OCI-LY3 (cell line): ENCODE results near the gene ABI2.
A peak's percentile ranks its signal among the peaks of the same experiment; 100 is the strongest.

Experiments
- H2AFZ ChIP-seq: fragments of 200-600, 300-600 bp; shearing (Covaris generic); 2 replicates; pipeline ENCODE4 v1.6.0; 2014; ENCODE audit warnings: antibody characterized with exemption, low read depth, low read length
- H3K27ac ChIP-seq: fragments of 200-600, 300-600 bp; sonication (generic); 2 replicates; pipeline ENCODE4 v1.5.1; 2014; ENCODE audit warnings: mild to moderate bottlenecking, low read length, moderate library complexity, mixed read lengths
- H3K27me3 ChIP-seq: fragments of 200-600, 300-600 bp; sonication (generic); 2 replicates; pipeline ENCODE4 v1.6.1; 2014; ENCODE audit warnings: low read depth, low read length, mixed read lengths
- H3K36me3 ChIP-seq: fragments of 200-600, 300-600 bp; sonication (generic); replicated peaks from 2 replicates; pipeline ENCODE3; 2014; ENCODE audit warnings: low read depth, low read length, mixed read lengths
- H3K4me1 ChIP-seq: fragments of 300-600, 200-600 bp; sonication (generic); 2 replicates; pipeline ENCODE4 v1.6.1; 2014; ENCODE audit warnings: low read length, mixed read lengths
- H3K4me2 ChIP-seq: fragments of 200-600, 300-600 bp; sonication (generic); 2 replicates; pipeline ENCODE4 v1.6.1; 2014; ENCODE audit warnings: low read length, mixed read lengths
- H3K4me3 ChIP-seq: fragments of 300-600, 200-600 bp; sonication (generic); 2 replicates; pipeline ENCODE4 v1.5.1; 2014; ENCODE audit warnings: antibody characterized with exemption, mild to moderate bottlenecking, low read length, moderate library complexity
- H3K79me2 ChIP-seq: fragments of 300-600, 200-600 bp; shearing (Covaris generic); 2 replicates; pipeline ENCODE4 v1.6.1; 2014; ENCODE audit warnings: mild to moderate bottlenecking, low read length, mixed read lengths
- H3K9ac ChIP-seq: fragments of 300-600, 200-600 bp; shearing (Covaris generic); 2 replicates; pipeline ENCODE4 v1.6.0; 2014; ENCODE audit warnings: mild to moderate bottlenecking, low read length, moderate library complexity
- H3K9me3 ChIP-seq: fragments of 200-600, 300-600 bp; shearing (Covaris generic); 2 replicates; pipeline ENCODE4 v1.6.1; 2014; ENCODE audit warnings: low read length, mixed read lengths; ENCODE audit not compliant: insufficient read depth
- H4K20me1 ChIP-seq: fragments of 200-600, 300-600 bp; sonication (generic); 2 replicates; pipeline ENCODE4 v1.6.1; 2016; ENCODE audit warnings: low read length, mixed read lengths; ENCODE audit not compliant: insufficient read depth
- EZH2phosphoT487 ChIP-seq: fragments of 200-600 bp; shearing (Covaris generic); IDR thresholded peaks from 2 replicates; pipeline ENCODE4 v1.6.1; 2018; ENCODE audit warnings: antibody characterized with exemption, mixed run types, low read depth
- TF ChIP-seq, protein P1 (sequence below): fragments of 200-600, 300-600 bp; sonication (generic); IDR thresholded peaks from 2 replicates; pipeline ENCODE4 v1.5.1; 2014; ENCODE audit warnings: antibody characterized with exemption, low read length, low read depth

ABI2 gene

DNA sequence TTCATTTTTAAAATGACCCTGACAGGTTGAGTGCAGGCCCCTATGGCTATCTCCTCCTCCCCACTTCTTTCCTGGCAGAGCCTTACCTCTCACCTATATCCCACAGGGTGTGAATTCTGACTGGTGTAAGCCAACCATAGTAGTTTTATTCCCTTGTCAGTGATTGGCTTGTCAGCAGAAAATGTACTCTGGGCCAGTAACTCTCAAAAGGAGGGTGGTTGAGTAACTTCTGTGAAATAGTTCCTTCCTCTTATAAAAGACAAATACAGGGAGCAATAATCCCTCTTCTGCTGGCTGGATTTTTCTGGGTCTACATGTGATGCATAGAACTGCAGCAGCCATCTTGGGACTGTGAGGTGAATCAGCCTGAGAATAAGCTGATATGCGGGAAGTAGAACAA, 123.5 kb downstream of the ABI2 start:
- H3K9me3 ChIP-seq: no peaks in the 10 kb centered on the region
- no peaks in the 10 kb centered on the region for H4K20me1 ChIP-seq
- no peaks in the 10 kb centered on the region for H3K27me3 ChIP-seq
- no peak overlapping the region for H3K9ac ChIP-seq
- no peaks in the 10 kb centered on the region for H3K79me2 ChIP-seq
- no peaks in the 10 kb centered on the region for H3K4me1 ChIP-seq
- H3K4me3 ChIP-seq: no peak overlapping the region
- no peak overlapping the region for H2AFZ ChIP-seq
- no peak for TF ChIP-seq EZH2phosphoT487
- TF ChIP-seq, protein P1, sequence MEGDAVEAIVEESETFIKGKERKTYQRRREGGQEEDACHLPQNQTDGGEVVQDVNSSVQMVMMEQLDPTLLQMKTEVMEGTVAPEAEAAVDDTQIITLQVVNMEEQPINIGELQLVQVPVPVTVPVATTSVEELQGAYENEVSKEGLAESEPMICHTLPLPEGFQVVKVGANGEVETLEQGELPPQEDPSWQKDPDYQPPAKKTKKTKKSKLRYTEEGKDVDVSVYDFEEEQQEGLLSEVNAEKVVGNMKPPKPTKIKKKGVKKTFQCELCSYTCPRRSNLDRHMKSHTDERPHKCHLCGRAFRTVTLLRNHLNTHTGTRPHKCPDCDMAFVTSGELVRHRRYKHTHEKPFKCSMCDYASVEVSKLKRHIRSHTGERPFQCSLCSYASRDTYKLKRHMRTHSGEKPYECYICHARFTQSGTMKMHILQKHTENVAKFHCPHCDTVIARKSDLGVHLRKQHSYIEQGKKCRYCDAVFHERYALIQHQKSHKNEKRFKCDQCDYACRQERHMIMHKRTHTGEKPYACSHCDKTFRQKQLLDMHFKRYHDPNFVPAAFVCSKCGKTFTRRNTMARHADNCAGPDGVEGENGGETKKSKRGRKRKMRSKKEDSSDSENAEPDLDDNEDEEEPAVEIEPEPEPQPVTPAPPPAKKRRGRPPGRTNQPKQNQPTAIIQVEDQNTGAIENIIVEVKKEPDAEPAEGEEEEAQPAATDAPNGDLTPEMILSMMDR: no peak
- no peak overlapping the region for H3K27ac ChIP-seq
- H3K36me3 ChIP-seq: no peaks in the 10 kb centered on the region
- no peak overlapping the region for H3K4me2 ChIP-seq

DNA sequence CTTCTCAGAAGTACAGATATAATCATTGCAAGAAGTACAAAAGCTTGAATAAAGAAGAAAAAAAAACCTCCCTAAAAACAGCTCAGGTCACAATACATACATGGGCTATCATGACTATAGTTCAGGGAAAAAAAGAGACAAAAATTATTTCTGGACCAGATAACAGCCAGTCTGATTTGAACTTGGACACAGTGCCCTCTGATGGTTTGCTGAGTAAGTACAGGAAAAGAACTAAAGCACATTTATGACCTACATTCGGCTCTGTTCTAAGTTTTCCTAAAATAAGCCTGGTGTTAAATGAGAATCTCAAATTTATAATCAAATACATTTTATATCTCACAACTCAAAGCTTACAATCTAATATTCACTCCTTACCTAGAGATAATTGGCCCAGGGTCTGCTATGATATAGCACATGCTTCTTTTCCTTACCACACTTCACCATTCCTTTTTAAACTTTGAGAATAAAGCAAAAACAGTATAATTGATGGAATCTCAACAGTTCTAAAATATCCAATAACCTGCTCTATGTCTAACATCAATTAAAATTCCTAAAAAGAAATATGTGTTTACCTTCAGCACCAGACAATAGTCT, 125.8 kb downstream of the ABI2 start:
- no peak overlapping the region for H2AFZ ChIP-seq
- no peaks in the 10 kb centered on the region for H3K36me3 ChIP-seq
- no peak overlapping the region for H3K4me3 ChIP-seq
- no peaks in the 10 kb centered on the region for H3K79me2 ChIP-seq
- no peaks in the 10 kb centered on the region for H3K27me3 ChIP-seq
- no peak for TF ChIP-seq EZH2phosphoT487
- TF ChIP-seq, protein P1: peak; percentile 86
- H4K20me1 ChIP-seq: no peaks in the 10 kb centered on the region
- H3K27ac ChIP-seq: no peak overlapping the region
- no peaks in the 10 kb centered on the region for H3K4me1 ChIP-seq
- H3K9ac ChIP-seq: no peak overlapping the region
- H3K9me3 ChIP-seq: no peaks in the 10 kb centered on the region
- H3K4me2 ChIP-seq: no peak overlapping the region

DNA sequence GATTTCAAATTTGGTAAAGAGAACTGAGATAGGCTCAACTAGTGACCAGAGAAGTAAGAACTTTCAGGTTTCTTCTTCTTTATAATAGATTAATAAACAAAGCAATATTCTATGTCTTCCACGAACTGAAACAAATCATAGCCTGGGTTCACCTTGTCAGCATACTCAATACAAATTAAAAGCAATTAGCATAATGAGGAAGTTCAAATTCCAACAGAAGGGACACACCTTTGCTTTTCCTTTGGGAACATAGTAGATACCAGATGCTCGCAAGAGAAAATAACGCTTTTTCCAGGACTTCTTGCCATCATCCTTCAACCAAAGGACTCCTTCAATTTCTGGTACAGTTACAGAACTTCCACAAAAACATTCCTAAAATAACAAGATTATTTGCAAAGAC, 127.0 kb downstream of the ABI2 start:
- Histone ChIP-seq H3K27ac (no peak overlapping the region), H3K79me2 (no peaks in the 10 kb centered on the region)

DNA sequence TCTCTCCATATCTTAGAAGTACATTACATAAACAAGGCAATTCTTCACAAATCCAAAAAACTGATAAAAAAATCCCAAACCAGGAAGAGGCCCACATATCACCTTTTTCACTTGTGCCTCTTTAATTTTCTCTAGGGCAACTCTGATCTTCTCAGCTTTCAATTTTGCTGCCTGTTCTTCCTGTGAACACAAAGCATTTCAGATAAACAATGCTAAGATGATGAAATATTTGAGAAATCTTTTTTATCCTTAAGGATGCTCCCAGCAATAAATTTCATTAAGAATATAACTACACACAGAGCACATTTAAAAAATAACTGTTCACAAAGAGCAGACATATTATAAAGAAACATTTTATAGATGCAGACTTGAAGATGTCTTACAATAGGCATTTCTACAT, 133.6 kb downstream of the ABI2 start:
- no peaks in the 10 kb centered on the region for H3K79me2 ChIP-seq
- H4K20me1 ChIP-seq: no peaks in the 10 kb centered on the region
- TF ChIP-seq, protein P1: no peak
- no peak for TF ChIP-seq EZH2phosphoT487
- no peaks in the 10 kb centered on the region; the same call in 1 of the 2 replicates for H3K4me1 ChIP-seq
- H3K4me2 ChIP-seq: no peak overlapping the region
- H3K27ac ChIP-seq: no peak overlapping the region
- H3K9ac ChIP-seq: no peak overlapping the region
- H2AFZ ChIP-seq: no peak overlapping the region
- H3K9me3 ChIP-seq: no peaks in the 10 kb centered on the region
- no peaks in the 10 kb centered on the region for H3K27me3 ChIP-seq
- H3K36me3 ChIP-seq: no peaks in the 10 kb centered on the region
- H3K4me3 ChIP-seq: no peak overlapping the region

More for the DNA sequence above, 127.0 kb downstream of the ABI2 start:
- Histone ChIP-seq H3K4me1 (no peaks in the 10 kb centered on the region), H3K36me3 (no peaks in the 10 kb centered on the region), H3K9ac (no peak overlapping the region), H4K20me1 (no peaks in the 10 kb centered on the region), H3K4me3 (no peak overlapping the region), H3K9me3 (no peaks in the 10 kb centered on the region), H3K4me2 (no peak overlapping the region), H2AFZ (no peak overlapping the region), H3K27me3 (no peaks in the 10 kb centered on the region)
- TF ChIP-seq EZH2phosphoT487: no peak
- TF ChIP-seq, protein P1: no peak
